T-helper 1 cell treated with Interleukin-12 subunit alpha and Interleukin-12 subunit beta and Interleukin-4 antibody, amounts not matched to agents 30 μg/mL and 1 μg/mL, for 36 hours (primary cell): ENCODE measurements around the gene ECM1.

Source experiments
- H3K27ac Mint-ChIP-seq: one replicate; pipeline ENCODE4 v1.8.0; 2021; ENCODE audit warnings: mild to moderate bottlenecking, mixed read lengths
- H3K27me3 Mint-ChIP-seq: one replicate; pipeline ENCODE4 v1.8.0; 2021; ENCODE audit warnings: low read depth, mixed read lengths
- H3K36me3 Mint-ChIP-seq: one replicate; pipeline ENCODE4 v1.8.0; 2021; ENCODE audit warnings: low read depth, mixed read lengths
- H3K4me1 Mint-ChIP-seq: one replicate; pipeline ENCODE4 v1.8.0; 2021; ENCODE audit warnings: low read depth, mixed read lengths
- H3K4me3 Mint-ChIP-seq: one replicate; pipeline ENCODE4 v1.8.0; 2021; ENCODE audit warnings: mild to moderate bottlenecking, moderate library complexity, mixed read lengths
- H3K9me3 Mint-ChIP-seq: one replicate; pipeline ENCODE4 v1.8.0; 2021; ENCODE audit warnings: mixed read lengths

Gene ECM1

GRCh38 chr1:150545486-150546032, 37.6 kb downstream of the ECM1 start:
- peaks cover 24% of the 10 kb centered on the region for H3K27me3 Mint-ChIP-seq
- H3K4me3 Mint-ChIP-seq, result no peak overlapping the region

GRCh38 chr1:150546294-150546937, 38.5 kb downstream of the ECM1 start:
- Mint-ChIP-seq H3K9me3 (no peaks in the 10 kb centered on the region), H3K4me3 (no peak overlapping the region), H3K36me3 (no peaks in the 10 kb centered on the region), H3K4me1 (peaks cover 12% of the 10 kb centered on the region), H3K27ac (no peak overlapping the region), H3K27me3 (peaks cover 33% of the 10 kb centered on the region)

More at GRCh38 chr1:150545486-150546032, 37.6 kb downstream of the ECM1 start:
- Mint-ChIP-seq H3K27ac (no peak overlapping the region), H3K36me3 (no peaks in the 10 kb centered on the region), H3K9me3 (no peaks in the 10 kb centered on the region), H3K4me1 (peaks cover 5% of the 10 kb centered on the region)

GRCh38 chr1:150548324-150548631, 40.4 kb downstream of the ECM1 start:
- no peaks in the 10 kb centered on the region for H3K36me3 Mint-ChIP-seq
- peaks cover 21% of the 10 kb centered on the region for H3K4me1 Mint-ChIP-seq
- H3K27ac Mint-ChIP-seq, result no peak overlapping the region
- H3K4me3 Mint-ChIP-seq, result peak overlapping the region; percentile 72
- H3K9me3 Mint-ChIP-seq, result no peaks in the 10 kb centered on the region
- peaks cover 33% of the 10 kb centered on the region for H3K27me3 Mint-ChIP-seq

GRCh38 chr1:150548632-150549495, 41.0 kb downstream of the ECM1 start, which contains the start of gene ADAMTSL4:
TSS of gene ADAMTSL4 (plus strand) at chr1:150549408. CDS start at chr1:150552289, 2,881 bp downstream.
- peaks cover 30% of the 10 kb centered on the region for H3K27me3 Mint-ChIP-seq
- H3K4me3 Mint-ChIP-seq, result peak within 1 kb of the TSS; percentile 83
- H3K9me3 Mint-ChIP-seq, result no peaks in the 10 kb centered on the region
- no peaks in the 10 kb centered on the region for H3K36me3 Mint-ChIP-seq
- peaks cover 21% of the 10 kb centered on the region for H3K4me1 Mint-ChIP-seq
- peak within 1 kb of the TSS; percentile 45 for H3K27ac Mint-ChIP-seq

GRCh38 chr1:150549496-150550221, 41.8 kb downstream of the ECM1 start:
- H3K27me3 Mint-ChIP-seq, result peaks cover 30% of the 10 kb centered on the region
- H3K4me1 Mint-ChIP-seq, result peaks cover 21% of the 10 kb centered on the region
- H3K4me3 Mint-ChIP-seq, result peak overlapping the region; percentile 83
- no peaks in the 10 kb centered on the region for H3K9me3 Mint-ChIP-seq
- H3K36me3 Mint-ChIP-seq, result no peaks in the 10 kb centered on the region
- peak overlapping the region; percentile 45 for H3K27ac Mint-ChIP-seq

GRCh38 chr1:150550222-150551050, 42.5 kb downstream of the ECM1 start:
- no peaks in the 10 kb centered on the region for H3K9me3 Mint-ChIP-seq
- peaks cover 21% of the 10 kb centered on the region for H3K4me1 Mint-ChIP-seq
- peak overlapping the region; percentile 83 for H3K4me3 Mint-ChIP-seq
- H3K27ac Mint-ChIP-seq, result no peak overlapping the region
- peaks cover 2% of the 10 kb centered on the region for H3K36me3 Mint-ChIP-seq
- peaks cover 28% of the 10 kb centered on the region for H3K27me3 Mint-ChIP-seq

GRCh38 chr1:150551051-150551783, 43.3 kb downstream of the ECM1 start:
- peaks cover 5% of the 10 kb centered on the region for H3K36me3 Mint-ChIP-seq
- peaks cover 24% of the 10 kb centered on the region for H3K27me3 Mint-ChIP-seq
- H3K27ac Mint-ChIP-seq, result peak overlapping the region; percentile 52
- peaks cover 21% of the 10 kb centered on the region for H3K4me1 Mint-ChIP-seq
- H3K4me3 Mint-ChIP-seq, result peak overlapping the region; percentile 34
- H3K9me3 Mint-ChIP-seq, result no peaks in the 10 kb centered on the region

GRCh38 chr1:150551784-150552127, 43.8 kb downstream of the ECM1 start:
- Mint-ChIP-seq H3K9me3 (no peaks in the 10 kb centered on the region), H3K4me3 (no peak overlapping the region), H3K27me3 (peaks cover 20% of the 10 kb centered on the region), H3K4me1 (peaks cover 21% of the 10 kb centered on the region), H3K27ac (no peak overlapping the region), H3K36me3 (peaks cover 5% of the 10 kb centered on the region)

GRCh38 chr1:150552128-150552910, 44.4 kb downstream of the ECM1 start:
- no peak overlapping the region for H3K4me3 Mint-ChIP-seq
- peak overlapping the region; percentile 47 for H3K27ac Mint-ChIP-seq
- H3K4me1 Mint-ChIP-seq, result peaks cover 21% of the 10 kb centered on the region
- no peaks in the 10 kb centered on the region for H3K9me3 Mint-ChIP-seq
- H3K36me3 Mint-ChIP-seq, result peaks cover 5% of the 10 kb centered on the region
- H3K27me3 Mint-ChIP-seq, result peaks cover 19% of the 10 kb centered on the region

GRCh38 chr1:150552911-150553289, 45.0 kb downstream of the ECM1 start:
- peaks cover 19% of the 10 kb centered on the region for H3K27me3 Mint-ChIP-seq
- peak overlapping the region; percentile 47 for H3K27ac Mint-ChIP-seq

GRCh38 chr1:150553392-150554085, 45.6 kb downstream of the ECM1 start:
- H3K27ac Mint-ChIP-seq, result no peak overlapping the region
- peaks cover 18% of the 10 kb centered on the region for H3K4me1 Mint-ChIP-seq
- H3K4me3 Mint-ChIP-seq, result no peak overlapping the region
- H3K9me3 Mint-ChIP-seq, result no peaks in the 10 kb centered on the region
- H3K27me3 Mint-ChIP-seq, result peaks cover 17% of the 10 kb centered on the region
- H3K36me3 Mint-ChIP-seq, result peaks cover 5% of the 10 kb centered on the region

More at GRCh38 chr1:150552911-150553289, 45.0 kb downstream of the ECM1 start:
- H3K9me3 Mint-ChIP-seq, result no peaks in the 10 kb centered on the region
- peaks cover 21% of the 10 kb centered on the region for H3K4me1 Mint-ChIP-seq
- no peak overlapping the region for H3K4me3 Mint-ChIP-seq
- peaks cover 5% of the 10 kb centered on the region for H3K36me3 Mint-ChIP-seq

GRCh38 chr1:150554086-150554452, 46.2 kb downstream of the ECM1 start:
- H3K36me3 Mint-ChIP-seq, result peaks cover 5% of the 10 kb centered on the region
- peaks cover 16% of the 10 kb centered on the region for H3K27me3 Mint-ChIP-seq
- no peaks in the 10 kb centered on the region for H3K9me3 Mint-ChIP-seq
- no peak overlapping the region for H3K27ac Mint-ChIP-seq
- no peak overlapping the region for H3K4me3 Mint-ChIP-seq
- H3K4me1 Mint-ChIP-seq, result peaks cover 17% of the 10 kb centered on the region
